ENCODE data around the gene ODAM. TPM values are rescaled to one million over a fixed set of nuclear protein-coding genes. Genes with fewer than 3 reads are reported as not detected.

Gene ODAM
- polyA plus RNA-seq, 1 experiment: not detected

GRCh38 chr4:70183168-70183939, 12.2 kb upstream of the ODAM start:
- ChIA-PET CTCF (interaction anchor here (0.6 to 2.7 kb wide), 20 partner anchors 9 to 865 kb away, joined by 3 to 12 read pairs (median 4); partner anchors contain the start of genes FDCSP and ODAM), POLR2A (no interaction called here)
- H3K9me3 ChIP-seq (ENCODE audit: control insufficient read depth, insufficient read depth, low read length): no peaks in the 10 kb centered on the region
- peak; percentile 76 for TF ChIP-seq CTCF (IDR thresholded peaks at IDR 0.05; ENCODE audit: low read depth, low read length)
- no peak overlapping the region for H3K4me3 ChIP-seq (ENCODE audit: low read depth, low read length)
- no peak overlapping the region for H3K27ac ChIP-seq (ENCODE audit: low read depth, low read length)
- peak; percentile 1 for DNase-seq (ENCODE audit: low read depth, low spot score)
- H3K27me3 ChIP-seq (ENCODE audit: control insufficient read depth, insufficient read depth, low read length): no peaks in the 10 kb centered on the region

- H3K27me3 ChIP-seq (ENCODE audit: control insufficient read depth, insufficient read depth, low read length): no peaks in the 10 kb centered on the region
- no peaks in the 10 kb centered on the region for H3K9me3 ChIP-seq (ENCODE audit: control insufficient read depth, insufficient read depth, low read length)
- TF ChIP-seq CTCF (IDR thresholded peaks at IDR 0.05; ENCODE audit: low read depth, low read length): no peak
- ChIA-PET POLR2A (no interaction called here), CTCF (interaction anchor here (0.6 to 2.7 kb wide), 18 partner anchors 9 to 866 kb away, joined by 3 to 12 read pairs (median 4); partner anchors contain the start of genes FDCSP and ODAM)
- no peak overlapping the region for H3K27ac ChIP-seq (ENCODE audit: low read depth, low read length)
- DNase-seq (ENCODE audit: low read depth, low spot score): no peak
- H3K4me3 ChIP-seq (ENCODE audit: low read depth, low read length): no peak overlapping the region
Observed at GRCh38 chr4:70183940-70184246, 11.6 kb upstream of the ODAM start.

- no peak for DNase-seq (ENCODE audit: low read depth, low spot score)
- POLR2A ChIA-PET: no interaction called here
- Histone ChIP-seq H3K4me3 (ENCODE audit: low read depth, low read length) (no peak overlapping the region), H3K27me3 (ENCODE audit: control insufficient read depth, insufficient read depth, low read length) (no peaks in the 10 kb centered on the region), H3K9me3 (ENCODE audit: control insufficient read depth, insufficient read depth, low read length) (no peaks in the 10 kb centered on the region), H3K27ac (ENCODE audit: low read depth, low read length) (no peak overlapping the region)
- TF ChIP-seq CTCF (IDR thresholded peaks at IDR 0.05; ENCODE audit: low read depth, low read length): no peak
- CTCF ChIA-PET: no interaction called here
Observed at GRCh38 chr4:70187216-70187615, 8.3 kb upstream of the ODAM start.

- POLR2A ChIA-PET: no interaction called here
- no peaks in the 10 kb centered on the region for H3K27me3 ChIP-seq (ENCODE audit: control insufficient read depth, insufficient read depth, low read length)
- CTCF ChIA-PET: no interaction called here
- H3K4me3 ChIP-seq (ENCODE audit: low read depth, low read length): no peak overlapping the region
- no peak overlapping the region for H3K27ac ChIP-seq (ENCODE audit: low read depth, low read length)
- no peak for DNase-seq (ENCODE audit: low read depth, low spot score)
- TF ChIP-seq CTCF (IDR thresholded peaks at IDR 0.05; ENCODE audit: low read depth, low read length): no peak
- H3K9me3 ChIP-seq (ENCODE audit: control insufficient read depth, insufficient read depth, low read length): no peaks in the 10 kb centered on the region
Observed at GRCh38 chr4:70190579-70190978, 4.9 kb upstream of the ODAM start.

- Histone ChIP-seq H3K9me3 (ENCODE audit: control insufficient read depth, insufficient read depth, low read length) (no peaks in the 10 kb centered on the region), H3K27me3 (ENCODE audit: control insufficient read depth, insufficient read depth, low read length) (no peaks in the 10 kb centered on the region), H3K27ac (ENCODE audit: low read depth, low read length) (no peak overlapping the region), H3K4me3 (ENCODE audit: low read depth, low read length) (no peak overlapping the region)
- ChIA-PET CTCF (interaction anchor here (1.6 kb wide), 1 partner anchor 7 kb away, joined by 3 read pairs; no protein-coding TSS in a partner anchor), POLR2A (no interaction called here)
- TF ChIP-seq CTCF (IDR thresholded peaks at IDR 0.05; ENCODE audit: low read depth, low read length): no peak
- no peak for DNase-seq (ENCODE audit: low read depth, low spot score)
Observed at GRCh38 chr4:70191647-70192046, 3.9 kb upstream of the ODAM start.

Data from AG04450 (cell line).